ENCODE measurements around the gene ITIH2. TPM values are rescaled to one million over a fixed set of nuclear protein-coding genes. Genes with fewer than 3 reads are reported as not detected.
"Not testable (repeated sequence)": the region's sequence is repeated elsewhere in the genome, so short reads cannot be mapped to it uniquely, and the experiment has no call there.

Gene ITIH2
- polyA plus RNA-seq (2011; rRNA removed), result 0.54 and 0.83 TPM in 2 replicates
- polyA plus RNA-seq (2012; cell fraction: cytosol; rRNA removed), result 0.03 TPM in 2 replicates
- 0.05 TPM in 2 replicates for polyA plus RNA-seq (2012; cell fraction: nucleus; rRNA removed)
- polyA plus RNA-seq (2017; fragmentation: RNase III; extraction: RNeasy Plus Mini Kit Qiagen cat#74134 plus additional on column Dnase treatment), result 0.31 to 0.34 TPM (median 0.32 TPM) in 3 replicates
- polyA minus RNA-seq (2011; rRNA and poly(A)+ RNA removed), result 0.34 and 0.66 TPM in 2 replicates

GRCh38 chr10:7703140-7703539, at the start of gene ITIH2:
TSS of gene ITIH2 (plus strand) at chr10:7703316. CDS start at chr10:7703435, 119 bp downstream.
- H3K4me1 ChIP-seq, result peaks cover 20% of the 10 kb centered on the region; the same call in 2 of the 3 replicates
- ATAC-seq, result no peak
- H3K9me3 ChIP-seq, result no peaks in the 10 kb centered on the region
- H3K27ac ChIP-seq, result peak within 1 kb of the TSS; percentile 15 to 21; a peak in 1 of 6 replicates
- FAIRE-seq, result no peak
- CTCF ChIA-PET, result interaction anchor here (1.6 kb wide), 1 partner anchor 16 kb away, joined by 8 read pairs; no protein-coding TSS in a partner anchor
- POLR2A ChIA-PET, result no interaction called here
- no peak within 1 kb of the TSS for H3K4me3 ChIP-seq
- H3K4me2 ChIP-seq, result no peak within 1 kb of the TSS
- WGBS (ENCODE audit: missing lambda C conversion rate), result 7% methylated on average over 4 of the region's 4 CpGs
- TF ChIP-seq MAZ (IDR thresholded peaks at IDR 0.05; ENCODE audit: borderline replicate concordance, low read depth, low read length), result no peak
- TF ChIP-seq RARB (CRISPR knock-in tag; IDR thresholded peaks at IDR 0.05), result no peak
- TF ChIP-seq GATA3 (IDR thresholded peaks at IDR 0.05; ENCODE audit: borderline replicate concordance), result no peak
- no peak for DNase-seq (ENCODE audit: low read depth in 1 of 2, low spot score in 1 of 2)

GRCh38 chr10:7657079-7657478, 46.0 kb upstream of the ITIH2 start:
- FAIRE-seq; H3K4me3 ChIP-seq; H3K4me1 ChIP-seq; H3K9me3 ChIP-seq; DNase-seq (ENCODE audit: low read depth in 1 of 2, low spot score in 1 of 2); ATAC-seq; POLR2A ChIA-PET; H3K27ac ChIP-seq; H3K4me2 ChIP-seq: not testable (repeated sequence)
- WGBS (ENCODE audit: missing lambda C conversion rate), result 50% methylated on average over 11 of the region's 11 CpGs
- CTCF ChIA-PET, result interaction anchor here (0.9 to 1.3 kb wide), 2 partner anchors 30 to 52 kb away, joined by 3 to 4 read pairs; no protein-coding TSS in a partner anchor

GRCh38 chr10:7657552-7657951, 45.6 kb upstream of the ITIH2 start:
- CTCF ChIA-PET, result interaction anchor here (0.9 kb wide), 1 partner anchor 52 kb away, joined by 3 read pairs; no protein-coding TSS in a partner anchor
- no peak overlapping the region for H3K4me2 ChIP-seq
- FAIRE-seq (no peak), ATAC-seq (no peak), DNase-seq (ENCODE audit: low read depth in 1 of 2, low spot score in 1 of 2) (no peak)
- H3K4me1 ChIP-seq, result no peaks in the 10 kb centered on the region
- no peak overlapping the region for H3K4me3 ChIP-seq
- TF ChIP-seq MYC (IDR thresholded peaks at IDR 0.05; ENCODE audit: borderline replicate concordance, low read length) (no peak), TFCP2L1 (CRISPR knock-in tag; IDR thresholded peaks at IDR 0.05) (no peak), EHF (CRISPR knock-in tag; IDR thresholded peaks at IDR 0.05) (no peak), ATOH8 (CRISPR knock-in tag; IDR thresholded peaks at IDR 0.05; ENCODE audit: low read depth) (no peak), NFE2L2 (conservative IDR thresholded peaks at IDR 0.05; ENCODE audit: low read length) (no peak), SREBF2 (IDR thresholded peaks at IDR 0.05) (no peak), CBX2 (IDR thresholded peaks at IDR 0.05; ENCODE audit: borderline replicate concordance, low read depth) (no peak), RFX5 (IDR thresholded peaks at IDR 0.05) (no peak), GATA3 (IDR thresholded peaks at IDR 0.05; ENCODE audit: borderline replicate concordance) (no peak), PBX3 (IDR thresholded peaks at IDR 0.05) (no peak), NR3C1 (IDR thresholded peaks at IDR 0.05) (no peak), KDM5A (IDR thresholded peaks at IDR 0.05) (no peak), EHMT2 (IDR thresholded peaks at IDR 0.05; ENCODE audit: low read depth) (no peak), CEBPB (IDR thresholded peaks at IDR 0.05) (no peak), EP300 (IDR thresholded peaks at IDR 0.05) (no peak), CHD4 (IDR thresholded peaks at IDR 0.05; ENCODE audit: borderline replicate concordance) (no peak)
- 23% methylated on average over 2 of the region's 2 CpGs for WGBS (ENCODE audit: missing lambda C conversion rate)
- H3K9me3 ChIP-seq, result no peaks in the 10 kb centered on the region
- POLR2A ChIA-PET, result no interaction called here
- no peak overlapping the region for H3K27ac ChIP-seq

- Histone ChIP-seq H3K27ac (no peak overlapping the region), H3K4me1 (no peaks in the 10 kb centered on the region), H3K4me3 (no peak overlapping the region), H3K9me3 (no peaks in the 10 kb centered on the region), H3K4me2 (no peak overlapping the region)
- ChIA-PET CTCF (interaction anchor here (1.2 kb wide), 1 partner anchor 19 kb away, joined by 3 read pairs; no protein-coding TSS in a partner anchor), POLR2A (no interaction called here)
- ATAC-seq (no peak), DNase-seq (ENCODE audit: low read depth in 1 of 2, low spot score in 1 of 2) (no peak), FAIRE-seq (no peak)
- 9% methylated on average over 4 of the region's 4 CpGs for WGBS (ENCODE audit: missing lambda C conversion rate)
- no peak for TF ChIP-seq MAFK (IDR thresholded peaks at IDR 0.05; ENCODE audit: partially characterized antibody)
- no peak for TF ChIP-seq NPAS2 (CRISPR knock-in tag; IDR thresholded peaks at IDR 0.05; ENCODE audit: borderline replicate concordance)
- TF ChIP-seq TP53 (CRISPR knock-in tag; IDR thresholded peaks at IDR 0.05), result no peak
- TF ChIP-seq ZNF302 (CRISPR knock-in tag; IDR thresholded peaks at IDR 0.05), result no peak
- no peak for TF ChIP-seq ZC3H11A (IDR thresholded peaks at IDR 0.05)
- TF ChIP-seq POLR2AphosphoS2 (conservative IDR thresholded peaks at IDR 0.05; ENCODE audit: low read length), result no peak
- no peak for TF ChIP-seq ZFP36 (IDR thresholded peaks at IDR 0.05; ENCODE audit: borderline replicate concordance, partially characterized antibody)
- TF ChIP-seq EHMT2 (IDR thresholded peaks at IDR 0.05; ENCODE audit: low read depth), result no peak
- no peak for TF ChIP-seq E2F6 (IDR thresholded peaks at IDR 0.05; ENCODE audit: borderline replicate concordance, low read depth)
- TF ChIP-seq PBX3 (IDR thresholded peaks at IDR 0.05), result no peak
- no peak for TF ChIP-seq CHD2 (IDR thresholded peaks at IDR 0.05; ENCODE audit: low read length, partially characterized antibody)
- no peak for TF ChIP-seq ZSCAN20 (CRISPR knock-in tag; IDR thresholded peaks at IDR 0.05)
Measured at GRCh38 chr10:7659560-7659959, 43.6 kb upstream of the ITIH2 start.

Measured in A549 (cell line).